H7 (cell line): ENCODE data around the gene TEKT3. TPM values are rescaled to one million over a fixed set of nuclear protein-coding genes. Genes with fewer than 3 reads are reported as not detected.

Source experiments
- DNase-seq: peaks from one replicate; pipeline ENCODE4 v3.0.0; 2012
- H3K27me3 ChIP-seq: 2 replicates; pipeline ENCODE4 v1.6.0; 2011; ENCODE audit warnings: mild to moderate bottlenecking, low read length; ENCODE audit not compliant: control insufficient read depth, insufficient read depth
- H3K36me3 ChIP-seq: replicated peaks from 2 replicates; pipeline ENCODE4 v1.5.1; 2011; ENCODE audit warnings: low read length; ENCODE audit not compliant: control insufficient read depth, insufficient read depth
- H3K4me3 ChIP-seq: 2 replicates; pipeline ENCODE4 v1.5.1; 2011; ENCODE audit warnings: low read depth, mild to moderate bottlenecking, control low read depth, low read length, moderate library complexity; ENCODE audit not compliant: insufficient read depth
- total RNA-seq: library from RNA; depleted of rRNA; stranded (reverse); fragments of >200 nt; shearing (Covaris generic); gene quantifications from 2 replicates; pipeline ENCODE4 v1.2.3, GENCODE V29; 2014

Gene TEKT3
- total RNA-seq, 1 experiment from 2014 or later: 0.21 TPM

DNA sequence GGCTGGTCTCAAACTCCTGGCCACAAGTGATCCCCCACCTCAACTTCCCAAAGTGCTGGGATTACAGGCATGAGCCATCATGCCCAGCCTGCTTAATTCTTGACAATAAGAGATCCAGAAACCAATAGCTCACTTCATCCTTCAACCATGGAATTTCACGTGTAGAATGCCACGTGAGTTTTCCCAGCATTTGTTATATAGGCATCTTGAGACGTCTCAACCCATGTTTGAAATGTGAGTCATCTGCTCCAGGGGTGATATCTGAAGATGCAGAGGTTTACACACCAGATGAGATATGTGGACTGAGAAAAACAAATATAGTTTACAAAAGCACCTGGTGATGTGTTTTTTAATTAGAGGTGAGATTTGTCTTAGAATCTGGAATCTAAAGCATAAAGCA is 7.1 kb downstream of the TEKT3 start:
- no peak for DNase-seq
- H3K27me3 ChIP-seq: no peaks in the 10 kb centered on the region
- no peak overlapping the region for H3K4me3 ChIP-seq

DNA sequence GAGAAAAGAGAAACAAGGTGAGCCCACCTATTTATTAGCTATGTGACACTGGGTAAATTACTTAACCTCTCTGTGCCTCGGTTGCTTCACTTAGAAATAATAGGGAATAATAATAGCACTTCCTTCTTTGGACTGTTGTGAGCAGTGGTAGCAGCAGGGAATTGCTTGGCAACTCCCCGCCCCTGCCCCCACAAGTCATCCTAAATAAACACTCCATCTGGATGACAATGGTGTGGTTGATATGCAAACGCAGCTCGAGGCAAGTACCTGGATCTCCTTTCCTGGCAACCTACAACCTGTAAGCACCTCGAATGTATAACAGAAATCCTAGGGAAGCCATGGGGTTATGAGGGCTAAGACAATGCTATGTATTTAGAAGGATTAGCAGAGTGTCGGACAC is 9.1 kb downstream of the TEKT3 start:
- no peak overlapping the region for H3K4me3 ChIP-seq
- H3K27me3 ChIP-seq: no peaks in the 10 kb centered on the region; the same call in 1 of the 2 replicates
- no peaks in the 10 kb centered on the region for H3K36me3 ChIP-seq
- peak; percentile 81 for DNase-seq

More for the DNA sequence above, 7.1 kb downstream of the TEKT3 start:
- no peaks in the 10 kb centered on the region for H3K36me3 ChIP-seq

DNA sequence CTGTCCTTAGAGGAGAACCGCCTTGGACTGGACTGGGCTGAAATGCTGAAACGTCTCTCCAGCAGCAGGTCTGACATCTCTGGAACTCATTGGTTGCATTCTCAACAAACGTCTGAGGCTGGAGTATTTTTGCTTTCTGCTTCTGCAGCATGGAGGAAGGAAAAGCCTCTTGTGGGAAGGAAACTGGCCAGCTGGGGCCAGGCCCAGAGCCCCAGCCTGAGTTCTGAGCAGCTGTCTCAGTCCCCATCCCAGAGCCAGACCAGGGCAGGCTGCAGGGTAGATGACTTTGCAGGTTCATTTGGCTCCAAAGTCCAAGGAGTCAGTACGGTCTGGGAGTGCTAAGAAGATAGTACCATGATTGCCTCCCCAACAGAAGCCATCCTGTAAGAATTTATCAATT is 18.3 kb downstream of the TEKT3 start:
- H3K36me3 ChIP-seq: no peaks in the 10 kb centered on the region
- no peak for DNase-seq
- H3K27me3 ChIP-seq: no peaks in the 10 kb centered on the region
- no peak overlapping the region for H3K4me3 ChIP-seq

DNA sequence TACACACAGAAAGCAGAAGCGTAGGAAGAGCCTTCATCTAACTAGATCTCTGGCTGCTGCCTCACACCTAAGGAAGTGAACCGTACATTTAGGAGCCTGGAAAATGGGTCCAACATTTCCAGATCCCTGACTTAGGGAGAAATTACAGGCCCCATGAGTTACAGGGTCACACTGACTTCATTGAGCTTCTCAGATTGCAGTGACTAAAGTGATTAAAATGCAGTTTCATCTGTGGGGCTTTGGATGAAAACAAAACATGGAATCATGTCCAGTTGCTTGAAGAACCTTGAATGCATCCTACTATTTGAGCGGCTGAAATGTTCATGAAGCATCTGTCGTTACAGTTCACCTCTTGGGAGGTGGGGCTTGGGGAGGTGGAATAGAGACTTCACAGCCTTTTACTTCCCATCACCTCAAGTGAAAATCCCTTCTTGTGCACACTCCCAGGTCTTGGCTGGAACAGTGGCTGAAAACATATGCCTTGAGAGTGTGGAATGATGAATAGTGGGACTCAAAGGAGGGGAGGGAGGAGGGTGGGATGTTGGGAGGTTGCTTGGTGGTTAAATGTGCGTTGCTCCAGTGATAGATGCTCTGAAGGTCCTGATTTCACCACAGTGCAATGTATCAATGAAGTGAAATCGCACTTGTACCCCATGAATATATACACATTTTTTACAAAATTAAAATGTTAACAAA is 19.7 kb downstream of the TEKT3 start:
- no peaks in the 10 kb centered on the region for H3K27me3 ChIP-seq
- no peaks in the 10 kb centered on the region for H3K36me3 ChIP-seq
- DNase-seq: no peak
- H3K4me3 ChIP-seq: no peak overlapping the region

DNA sequence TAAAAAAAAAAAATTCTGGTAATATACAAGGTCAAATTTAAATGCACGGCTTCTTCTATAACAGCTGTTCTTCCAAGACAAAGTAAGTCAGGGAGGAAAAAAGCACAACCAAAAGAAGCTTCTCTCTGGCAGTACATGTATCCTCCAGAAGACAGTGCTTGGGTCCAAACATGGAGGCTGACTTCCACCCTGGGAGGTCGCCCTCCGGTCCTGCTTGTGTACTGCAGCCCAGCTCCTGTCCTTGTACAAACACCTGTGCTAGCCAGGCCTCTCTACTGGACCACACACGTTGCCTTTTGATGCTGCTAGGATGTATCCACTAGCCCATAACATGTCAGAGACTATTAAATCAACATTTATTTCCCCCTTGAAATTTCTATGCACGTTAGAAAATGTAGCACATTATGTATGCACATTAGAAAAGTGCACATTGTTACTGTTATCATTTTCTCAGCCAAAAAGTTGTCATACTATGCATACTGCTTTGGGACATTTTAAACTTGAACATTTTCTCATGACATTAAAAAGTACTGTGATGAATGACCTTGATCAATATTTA is 21.9 kb downstream of the TEKT3 start:
- DNase-seq: peak; percentile 34
- H3K27me3 ChIP-seq: no peaks in the 10 kb centered on the region
- H3K36me3 ChIP-seq: no peaks in the 10 kb centered on the region
- H3K4me3 ChIP-seq: no peak overlapping the region

DNA sequence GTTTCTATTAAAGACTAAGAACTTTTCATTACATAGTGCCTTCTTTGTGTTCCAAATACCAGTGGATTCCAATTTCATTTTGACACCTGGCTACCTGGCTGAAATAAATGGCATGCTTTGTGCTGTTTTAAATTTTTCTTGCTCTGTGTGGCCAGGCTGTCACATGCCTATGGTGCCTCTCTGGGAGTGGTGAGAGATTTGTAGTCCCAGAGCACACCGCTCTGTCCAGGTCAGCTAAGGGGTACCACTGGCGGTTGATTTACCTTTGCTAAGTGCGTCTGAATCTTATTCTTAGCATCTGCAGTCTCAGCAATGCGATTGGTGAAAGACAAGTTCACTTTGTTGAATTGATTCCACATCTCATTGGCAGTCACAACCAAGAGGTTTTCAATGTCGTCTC is 29.4 kb downstream of the TEKT3 start:
- Histone ChIP-seq H3K4me3 (no peak overlapping the region), H3K36me3 (no peaks in the 10 kb centered on the region), H3K27me3 (no peaks in the 10 kb centered on the region)
- no peak for DNase-seq

DNA sequence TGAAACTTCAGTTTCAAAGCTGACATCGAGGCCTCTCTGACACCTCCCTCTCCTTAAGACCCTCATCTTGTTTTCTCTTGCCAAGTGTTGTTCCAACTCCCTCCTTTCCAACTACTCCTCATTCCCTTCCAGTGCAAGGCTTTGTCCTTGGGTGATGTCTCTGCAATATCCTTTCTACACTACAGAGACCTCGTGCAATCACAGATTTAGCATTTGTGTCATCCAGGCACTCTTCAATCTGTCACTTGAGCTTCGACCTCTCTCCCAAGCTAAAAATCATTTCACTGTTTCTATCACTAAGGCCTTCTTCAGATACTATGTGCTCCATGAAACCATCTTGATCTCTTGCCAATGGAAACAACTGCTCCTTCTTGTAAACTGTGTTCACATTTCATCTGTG is 31.6 kb downstream of the TEKT3 start:
- H3K36me3 ChIP-seq: no peaks in the 10 kb centered on the region
- H3K27me3 ChIP-seq: no peaks in the 10 kb centered on the region
- no peak for DNase-seq
- H3K4me3 ChIP-seq: no peak overlapping the region

DNA sequence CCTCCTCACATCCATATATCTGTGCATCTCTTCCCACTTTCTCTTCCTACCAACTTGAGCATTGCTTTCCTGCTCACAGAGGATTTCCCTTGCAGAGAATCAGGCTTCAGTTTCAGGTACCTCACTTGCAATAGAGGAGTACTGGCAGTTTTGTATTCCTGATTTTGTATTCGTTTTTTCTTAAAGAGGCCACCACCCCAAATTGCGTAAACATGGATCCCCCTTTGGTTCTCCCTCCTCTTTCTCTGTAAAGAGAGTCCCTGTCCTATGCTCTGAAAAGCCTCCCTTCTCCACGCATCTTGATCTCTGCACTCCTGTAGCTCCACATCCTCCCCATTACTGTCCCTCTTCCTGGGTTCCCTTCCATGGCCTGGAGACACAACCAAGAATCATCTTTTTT is 32.2 kb downstream of the TEKT3 start:
- DNase-seq: no peak
- Histone ChIP-seq H3K27me3 (no peaks in the 10 kb centered on the region), H3K4me3 (no peak overlapping the region), H3K36me3 (no peaks in the 10 kb centered on the region)

DNA sequence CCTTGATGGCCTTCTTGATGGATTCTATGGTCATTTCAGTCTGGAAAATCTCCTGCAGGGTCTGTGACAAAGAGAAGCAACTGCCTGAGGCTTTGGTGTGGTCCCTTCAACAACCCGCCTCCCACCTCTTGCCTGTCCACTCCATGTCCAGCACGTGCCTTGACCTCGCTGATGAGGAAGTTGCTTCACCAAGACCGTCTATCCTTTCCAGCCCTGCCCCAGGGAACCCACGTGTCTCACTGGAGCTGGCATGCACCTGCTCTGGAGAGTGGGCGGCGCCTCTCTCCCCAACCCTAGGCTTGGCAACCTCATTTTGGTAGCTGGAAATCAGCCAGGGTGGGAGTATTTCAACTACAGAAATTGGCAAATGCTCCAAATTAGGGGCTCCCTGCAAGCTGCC is 32.6 kb downstream of the TEKT3 start:
- Histone ChIP-seq H3K4me3 (no peak overlapping the region), H3K36me3 (no peaks in the 10 kb centered on the region)
- DNase-seq: no peak

DNA sequence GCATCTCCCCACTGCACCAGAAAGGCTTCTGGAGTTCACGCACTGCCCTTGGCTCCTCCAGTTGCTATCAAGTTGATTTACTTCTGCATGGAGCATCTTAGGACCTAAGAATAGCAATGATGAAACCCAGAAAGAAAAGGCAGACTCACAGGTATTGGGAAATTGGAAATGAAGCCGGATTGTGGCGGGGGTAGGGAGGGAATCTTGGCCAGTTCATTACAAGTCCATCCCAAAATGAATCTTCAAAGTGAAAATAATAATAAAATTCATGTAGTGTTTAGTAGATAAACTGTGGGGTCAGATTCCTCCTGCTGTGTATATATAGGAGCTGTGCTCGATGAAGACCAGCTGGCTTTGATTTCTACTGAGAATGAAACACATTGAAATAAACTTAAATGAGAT is 33.7 kb downstream of the TEKT3 start:
- no peak overlapping the region for H3K4me3 ChIP-seq
- H3K36me3 ChIP-seq: no peaks in the 10 kb centered on the region
- no peak for DNase-seq
- H3K27me3 ChIP-seq: no peaks in the 10 kb centered on the region

More for the DNA sequence above, 32.6 kb downstream of the TEKT3 start:
- no peaks in the 10 kb centered on the region for H3K27me3 ChIP-seq

DNA sequence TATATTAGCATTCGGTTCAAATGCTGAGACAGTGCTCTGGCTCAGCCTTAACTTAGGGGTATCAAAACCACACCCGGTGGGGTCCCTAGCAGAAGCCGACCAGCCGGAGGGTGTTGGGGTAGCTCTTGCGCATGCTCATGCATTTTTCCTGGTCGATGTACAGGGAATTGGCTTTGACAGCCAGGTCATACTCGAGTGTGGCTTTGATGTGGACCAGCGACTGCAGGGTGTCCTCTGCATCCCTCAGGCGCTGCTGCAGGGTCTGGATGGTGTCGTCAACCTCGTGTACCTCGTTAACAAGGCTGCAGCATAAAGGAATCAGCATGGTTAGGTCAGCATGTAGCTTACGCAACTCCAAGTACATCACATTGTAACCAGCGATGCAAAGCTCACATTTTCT is 37.5 kb downstream of the TEKT3 start:
- H3K4me3 ChIP-seq: no peak overlapping the region
- H3K36me3 ChIP-seq: no peaks in the 10 kb centered on the region
- no peak for DNase-seq
- no peaks in the 10 kb centered on the region for H3K27me3 ChIP-seq

DNA sequence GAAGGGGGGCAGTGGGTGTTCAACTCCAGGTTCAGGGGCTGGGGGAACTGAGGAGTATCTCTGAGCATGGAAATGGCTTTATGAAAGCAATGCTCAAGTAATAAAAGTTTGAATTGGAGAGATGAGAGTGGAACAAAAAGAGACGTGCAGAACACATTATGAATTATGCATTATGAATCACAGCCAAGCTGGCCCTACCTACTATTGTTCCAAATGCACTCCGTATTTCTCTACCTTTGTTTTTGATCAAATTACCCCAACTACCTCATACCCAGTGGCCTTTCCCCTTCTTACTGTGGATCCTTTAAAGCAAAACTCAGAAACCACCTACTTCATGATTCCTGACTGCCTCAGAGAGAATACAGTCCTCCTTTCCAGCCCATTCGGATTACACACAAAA is 38.1 kb downstream of the TEKT3 start:
- Histone ChIP-seq H3K27me3 (no peaks in the 10 kb centered on the region), H3K36me3 (no peaks in the 10 kb centered on the region), H3K4me3 (no peak overlapping the region)
- no peak for DNase-seq

DNA sequence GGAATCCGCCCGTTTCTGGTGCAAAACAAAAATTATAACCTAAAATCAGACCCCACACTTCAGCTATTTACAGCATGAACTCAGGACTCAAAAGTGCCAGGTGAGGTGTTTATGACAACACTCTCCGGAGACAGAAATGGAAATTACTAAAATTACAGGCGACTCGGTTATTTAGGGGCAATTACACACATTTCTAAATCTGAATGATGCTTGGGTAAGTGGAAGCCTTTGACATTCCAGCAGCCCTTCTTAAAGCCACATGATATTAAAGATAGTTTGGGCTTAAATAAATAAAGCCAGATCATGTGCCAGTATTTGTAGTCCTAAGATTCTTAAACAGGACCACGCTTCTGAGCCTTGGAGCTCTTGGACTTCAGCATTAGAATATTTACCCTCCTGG is 39.6 kb downstream of the TEKT3 start:
- no peak for DNase-seq
- no peaks in the 10 kb centered on the region for H3K36me3 ChIP-seq
- H3K4me3 ChIP-seq: no peak overlapping the region
- no peaks in the 10 kb centered on the region for H3K27me3 ChIP-seq

DNA sequence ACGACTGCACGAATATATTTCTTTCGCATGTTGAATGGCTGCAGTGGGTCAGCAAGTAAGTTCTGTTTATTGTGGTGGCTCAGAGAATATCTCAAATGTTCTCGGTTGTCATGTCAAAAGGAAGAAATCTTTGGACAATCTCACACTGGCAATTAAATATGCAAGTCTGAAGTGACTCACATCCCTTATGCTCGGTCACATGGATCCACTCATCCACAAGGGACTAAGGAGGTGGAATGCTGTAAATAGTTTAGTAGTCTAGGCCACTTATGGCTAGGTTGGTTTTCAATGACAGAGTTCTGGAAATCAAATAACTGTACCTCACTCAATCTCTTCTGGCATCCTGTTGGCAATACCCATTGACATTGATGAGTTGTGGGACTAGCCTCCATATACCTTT is 43.2 kb downstream of the TEKT3 start:
- Histone ChIP-seq H3K4me3 (no peak overlapping the region), H3K27me3 (no peaks in the 10 kb centered on the region), H3K36me3 (no peaks in the 10 kb centered on the region)
- no peak for DNase-seq

DNA sequence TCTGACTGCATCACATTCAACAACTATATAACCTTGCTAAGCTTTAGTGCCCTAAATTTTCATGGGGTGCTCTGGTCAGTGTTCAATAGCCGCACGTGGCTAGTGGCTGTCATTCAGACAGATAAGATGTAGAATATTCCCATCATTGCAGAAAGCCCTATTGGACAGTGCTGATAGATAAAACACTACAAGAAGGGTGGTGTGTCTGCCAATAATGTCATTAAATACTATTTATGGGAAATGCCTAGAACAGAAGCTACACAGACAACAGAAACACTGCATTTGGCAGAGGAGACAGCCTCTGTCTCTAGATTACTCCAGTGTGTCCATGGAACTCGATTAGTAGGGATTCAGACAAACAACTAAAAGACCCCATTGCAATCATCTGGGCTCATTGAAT is 47.8 kb downstream of the TEKT3 start:
- Histone ChIP-seq H3K36me3 (no peaks in the 10 kb centered on the region), H3K27me3 (no peaks in the 10 kb centered on the region), H3K4me3 (no peak overlapping the region)
- DNase-seq: no peak
